HG03558 (cell line): ENCODE measurements around the gene NLRP11.
"Not testable (repeated sequence)": the region's sequence is repeated elsewhere in the genome, so short reads cannot be mapped to it uniquely, and the experiment has no call there.

Source experiments
- ATAC-seq: cut with Tn5 transposase; IDR thresholded peaks from one replicate; pipeline ENCODE4 v1.9.1; 2021; ENCODE audit warnings: moderate number of reproducible peaks; ENCODE audit not compliant: unreplicated experiment; ENCODE audit errors: extremely low read depth

The NLRP11 gene

DNA sequence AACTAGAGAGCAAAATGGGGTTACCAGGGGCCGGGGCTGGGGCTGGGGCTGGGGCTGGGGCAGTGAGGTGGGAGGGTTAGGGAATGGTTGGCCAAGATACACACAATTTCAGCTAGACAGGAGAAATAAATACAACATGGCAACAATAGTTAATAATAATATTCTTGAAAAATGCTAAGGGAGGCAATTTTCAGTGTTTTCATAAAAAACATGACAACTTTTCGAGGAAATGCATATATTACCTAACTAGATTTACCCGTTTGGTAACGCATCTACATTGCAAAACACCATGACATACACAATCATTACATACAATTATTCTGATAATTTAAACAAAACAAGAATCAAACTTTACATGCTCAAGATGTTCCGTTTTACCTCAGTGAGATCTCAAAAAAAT lies 50.7 kb downstream of the NLRP11 start:
- no peak for ATAC-seq

DNA sequence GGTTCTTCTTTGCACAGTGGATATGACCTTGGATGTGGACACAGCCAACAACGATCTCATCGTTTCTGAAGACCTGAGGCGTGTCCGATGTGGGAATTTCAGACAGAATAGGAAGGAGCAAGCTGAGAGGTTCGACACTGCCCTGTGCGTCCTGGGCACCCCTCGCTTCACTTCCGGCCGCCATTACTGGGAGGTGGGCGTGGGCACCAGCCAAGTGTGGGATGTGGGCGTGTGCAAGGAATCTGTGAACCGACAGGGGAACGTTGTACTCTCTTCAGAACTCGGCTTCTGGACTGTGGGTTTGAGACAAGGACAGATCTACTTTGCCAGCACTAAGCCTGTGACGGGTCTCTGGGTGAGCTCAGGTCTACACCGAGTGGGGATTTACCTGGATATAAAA lies 53.5 kb downstream of the NLRP11 start:
- no peak for ATAC-seq

DNA sequence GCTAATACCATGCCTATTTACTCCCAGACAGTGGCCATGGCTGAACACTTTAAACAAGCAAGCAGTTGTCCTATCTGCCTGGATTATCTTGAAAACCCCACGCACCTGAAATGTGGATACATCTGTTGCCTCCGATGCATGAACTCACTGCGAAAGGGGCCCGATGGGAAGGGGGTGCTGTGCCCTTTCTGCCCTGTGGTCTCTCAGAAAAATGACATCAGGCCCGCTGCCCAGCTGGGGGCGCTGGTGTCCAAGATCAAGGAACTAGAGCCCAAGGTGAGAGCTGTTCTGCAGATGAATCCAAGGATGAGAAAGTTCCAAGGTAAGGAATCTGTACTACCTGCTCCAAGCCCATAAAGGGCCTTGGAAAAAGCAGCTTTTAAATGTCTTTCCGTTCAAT lies 54.3 kb downstream of the NLRP11 start:
- no peak for ATAC-seq

DNA sequence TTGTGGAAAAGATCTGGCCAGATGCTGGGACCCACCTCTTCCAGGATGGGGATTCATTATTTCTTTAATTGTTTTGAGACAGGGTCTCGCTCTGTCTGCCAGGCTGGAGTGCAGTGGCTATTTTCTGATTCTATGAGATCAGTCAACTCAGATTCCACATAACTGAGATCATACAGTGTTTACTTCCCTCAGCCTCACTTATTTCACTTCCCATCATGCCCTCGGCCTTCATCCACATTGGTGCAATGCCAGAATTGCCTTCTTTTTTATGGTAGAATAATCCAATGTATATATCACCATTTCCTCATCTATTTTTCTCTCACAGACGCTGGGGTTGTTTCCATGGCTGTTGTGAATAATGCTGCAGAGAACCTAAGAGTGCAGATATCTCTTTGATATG lies 62.2 kb downstream of the NLRP11 start:
- ATAC-seq: not testable (repeated sequence)

DNA sequence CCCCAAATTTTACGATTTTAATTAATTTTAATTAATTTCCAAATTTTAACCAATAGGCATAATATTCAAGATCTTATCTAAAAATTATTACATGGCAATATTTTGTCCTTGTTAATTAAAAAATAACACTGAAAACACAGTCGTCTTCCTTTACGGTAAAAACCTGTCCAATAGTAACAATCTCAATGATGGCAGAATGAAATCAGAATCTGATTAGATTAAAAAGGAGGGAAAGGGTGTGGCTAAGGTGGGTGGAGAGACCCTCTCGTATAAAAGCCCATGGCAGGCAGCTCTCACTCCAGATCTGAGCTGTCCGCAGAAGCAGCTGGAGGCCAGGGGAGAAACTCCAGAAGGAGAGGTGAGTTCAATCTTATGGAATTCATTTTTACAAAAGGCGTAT lies 63.0 kb downstream of the NLRP11 start, which contains the start of gene RFPL4AL1:
Gene RFPL4AL1 (plus strand): TSS at position 301 of the 400 bp plus-strand sequence. CDS start 2,687 bp downstream, outside the sequence.
- ATAC-seq: not testable (repeated sequence)

DNA sequence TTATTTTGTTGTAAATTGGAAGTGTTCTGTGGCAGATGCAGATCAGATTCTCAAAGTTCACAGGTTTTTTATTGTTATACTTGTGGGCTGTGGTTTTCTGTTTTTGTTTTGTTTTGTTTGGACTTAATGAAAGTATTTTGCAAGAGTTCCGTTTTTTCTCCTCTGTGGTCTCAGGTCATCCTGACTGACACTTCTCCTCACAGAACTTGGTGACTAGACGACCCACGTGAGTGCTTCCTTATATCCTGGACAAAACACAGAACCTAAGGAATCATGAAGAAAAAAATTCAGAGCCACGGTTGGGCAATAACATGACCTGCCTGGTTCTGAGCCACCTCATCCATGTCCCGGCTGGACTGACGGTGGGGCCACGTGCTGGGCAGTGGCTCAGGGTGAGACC lies 65.3 kb downstream of the NLRP11 start:
- ATAC-seq: no peak

DNA sequence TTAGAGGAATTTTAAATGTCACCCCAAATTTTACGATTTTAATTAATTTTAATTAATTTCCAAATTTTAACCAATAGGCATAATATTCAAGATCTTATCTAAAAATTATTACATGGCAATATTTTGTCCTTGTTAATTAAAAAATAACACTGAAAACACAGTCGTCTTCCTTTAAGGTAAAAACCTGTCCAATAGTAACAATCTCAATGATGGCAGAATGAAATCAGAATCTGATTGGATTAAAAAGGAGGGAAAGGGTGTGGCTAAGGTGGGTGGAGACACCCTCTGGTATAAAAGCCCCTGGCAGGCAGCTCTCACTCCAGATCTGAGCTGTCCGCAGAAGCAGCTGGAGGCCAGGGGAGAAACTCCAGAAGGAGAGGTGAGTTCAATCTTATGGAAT lies 73.0 kb downstream of the NLRP11 start, which contains the start of gene RFPL4A:
Gene RFPL4A (plus strand): TSS at position 301 of the 400 bp plus-strand sequence. CDS start 2,704 bp downstream, outside the sequence.
- not testable (repeated sequence) for ATAC-seq

DNA sequence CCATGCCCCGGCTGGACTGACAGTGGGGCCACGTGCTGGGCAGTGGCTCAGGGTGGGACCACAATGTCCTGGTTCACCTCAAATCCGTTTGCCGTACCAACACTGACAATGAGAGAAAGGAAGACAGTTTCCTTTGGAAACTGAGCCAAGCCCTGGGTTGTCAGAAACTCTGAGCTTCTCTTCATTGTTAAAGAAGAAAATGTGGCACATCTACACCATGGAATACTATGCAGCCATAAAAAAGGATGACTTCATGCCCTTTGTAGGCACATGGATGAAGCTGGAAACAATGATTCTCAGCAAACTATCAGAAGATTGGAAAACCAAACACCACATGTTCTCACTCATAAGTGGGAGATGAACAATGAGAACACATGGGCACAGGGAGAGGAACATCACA lies 75.0 kb downstream of the NLRP11 start:
- not testable (repeated sequence) for ATAC-seq

DNA sequence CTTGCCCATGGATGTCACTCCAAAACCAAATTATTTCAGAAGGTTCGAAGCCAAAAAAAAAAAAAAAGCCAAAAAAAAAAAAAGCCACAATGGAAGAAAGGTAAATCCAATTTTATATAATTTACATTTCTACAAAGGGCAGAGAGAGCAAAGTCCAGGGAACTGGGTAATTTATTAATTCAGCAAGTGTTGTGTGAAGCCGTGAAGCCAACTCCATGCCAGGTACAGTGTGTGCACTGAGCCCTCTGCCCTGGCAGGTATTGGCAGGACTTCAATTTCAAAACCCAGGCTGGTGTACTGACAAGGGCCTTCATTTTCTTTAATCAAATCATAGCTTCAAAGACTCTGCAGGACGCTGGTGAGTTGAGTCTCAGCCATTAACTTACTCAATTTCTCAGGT lies 78.4 kb downstream of the NLRP11 start:
- ATAC-seq: no peak

DNA sequence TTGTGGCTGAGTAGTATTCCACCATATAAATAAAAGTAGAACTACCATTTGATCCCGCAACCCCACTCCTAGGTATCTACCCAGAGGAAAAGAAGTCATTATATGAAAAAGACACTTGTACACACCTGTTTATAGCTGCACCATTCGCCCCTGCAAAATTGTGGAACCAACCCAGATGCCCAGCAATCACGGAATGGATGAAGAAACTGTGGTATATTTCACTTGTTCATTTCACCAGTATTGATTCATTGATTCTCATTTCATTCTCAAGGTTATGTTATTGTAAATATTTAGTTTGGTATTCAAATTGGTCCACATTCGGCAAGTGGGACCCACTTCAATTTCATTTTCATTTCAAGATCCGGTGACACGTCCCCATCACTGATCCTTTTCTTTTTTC lies 81.1 kb downstream of the NLRP11 start:
- no peak for ATAC-seq

DNA sequence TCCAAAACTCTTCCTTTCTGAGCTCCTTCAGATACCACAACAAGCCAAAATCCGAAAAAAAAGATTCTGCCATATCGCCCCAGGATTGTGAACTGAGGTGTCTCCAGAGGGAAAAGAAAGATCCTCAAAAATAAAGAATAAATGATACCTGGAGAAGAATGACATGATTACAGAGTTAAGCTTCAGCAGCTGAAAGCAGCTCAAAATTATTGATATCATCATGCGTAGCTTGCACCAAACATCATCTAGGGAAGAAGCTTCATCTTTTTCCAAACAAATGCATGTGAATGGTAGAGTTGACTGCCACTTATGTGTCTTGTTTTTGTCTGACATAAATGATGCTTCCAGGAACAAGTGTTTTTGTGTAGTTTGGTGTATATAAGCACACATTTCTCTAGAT lies 93.5 kb downstream of the NLRP11 start, which contains the start of gene NLRP9:
Gene NLRP9 (minus strand): TSS at position 101 of the 400 bp plus-strand sequence. CDS start 28 bp downstream, at position 73.
- no peak for ATAC-seq
